Testis (tissue), 3 donors: ENCODE results near the gene TTC31. TPM values are rescaled to one million over a fixed set of nuclear protein-coding genes. Genes with fewer than 3 reads are reported as not detected.

ENCODE experiments used
- DNase-seq: peaks from one replicate; pipeline ENCODE4 v3.0.0-alpha.2; 2019
- H3K27ac ChIP-seq, 2 donors: fragments of 200-600 bp; sonication (generic); one replicate each; pipeline ENCODE4 v1.5.1; 2019
- H3K27me3 ChIP-seq: fragments of 200-600 bp; sonication (generic); one replicate; pipeline ENCODE4 v1.5.1; 2019
- H3K36me3 ChIP-seq: fragments of 200-600 bp; sonication (generic); one replicate; pipeline ENCODE4 v1.5.1; 2017; ENCODE audit warnings: low read depth; ENCODE audit errors: missing control alignments
- H3K4me1 ChIP-seq: fragments of 200-600 bp; sonication (generic); one replicate; pipeline ENCODE4 v1.5.1; 2019
- H3K4me3 ChIP-seq, 2 donors: fragments of 200-600 bp; sonication (generic); one replicate each; pipeline ENCODE4 v1.5.1; 2017 to 2019
- H3K9me3 ChIP-seq: fragments of 200-600 bp; sonication (generic); one replicate; pipeline ENCODE4 v1.5.1; 2017
- CTCF ChIP-seq, 3 experiments: fragments of 450-650 bp in 2 of 3; fragments of 200-600 bp in 1 of 3; sonication (generic) in 1 of 3; IDR thresholded peaks; one replicate each; pipeline ENCODE4 v1.5.1; 2016 to 2019; ENCODE audit warnings: antibody characterized with exemption in 3 of 3, mild to moderate bottlenecking in 2 of 3, moderate library complexity in 1 of 3
- POLR2A ChIP-seq: fragments of 450-650 bp; IDR thresholded peaks from one replicate; pipeline ENCODE4 v1.6.1; 2017; ENCODE audit warnings: antibody characterized with exemption, mild to moderate bottlenecking, moderate library complexity
- WGBS, 2 donors: methylation state at CpG; one replicate each; pipeline ENCODE4 v1.1.5; 2018; 5-methylcytosine and 5-hydroxymethylcytosine counted together
- intact Hi-C: fragments of 100-400 bp; cut with DNase I; formaldehyde crosslinking; loops from one replicate; pipeline ENCODE4 v1.15.1; 2023; ENCODE audit warnings: low total_unique reads
- polyA plus RNA-seq: library from polyadenylated mRNA; stranded (reverse); fragments of 350-450 nt; fragmentation: Illumina TruSeq; extraction: RNeasy Lipid Tissue Mini Kit (QIAGEN cat#74804); gene quantifications from one replicate; pipeline ENCODE4 v1.2.3, GENCODE V29; 2014; ENCODE audit warnings: low read depth, low replicate concordance; ENCODE audit not compliant: insufficient read depth
- total RNA-seq, 2 donors: library from RNA; depleted of rRNA; stranded (reverse); fragments of >200 nt; gene quantifications; one replicate each; pipeline ENCODE4 v1.2.3, GENCODE V29; 2016

TTC31 gene
- total and polyA plus RNA-seq, 3 donors from 2014 or later = 19.6 to 36.2 (median 30.1) TPM

- TF ChIP-seq CTCF (IDR thresholded peaks at IDR 0.05) (no peak), POLR2A (no peak)
- H3K9me3 ChIP-seq = no peaks in the 10 kb centered on the region
- WGBS, 2 donors = 74 to 83% methylated on average over 2 of the region's 2 CpGs
- no peaks in the 10 kb centered on the region for H3K4me1 ChIP-seq
- DNase-seq = no peak
- intact Hi-C loops = no loop called here
- H3K27ac ChIP-seq = no peak overlapping the region
- H3K36me3 ChIP-seq = no peaks in the 10 kb centered on the region
- no peak overlapping the region for H3K4me3 ChIP-seq
- no peaks in the 10 kb centered on the region for H3K27me3 ChIP-seq
Measured at GRCh38 chr2:74448771-74449170, 34.1 kb upstream of the TTC31 start.

GRCh38 chr2:74450570-74451190, 32.2 kb upstream of the TTC31 start:
- DNase-seq = no peak
- 72 to 85% methylated on average over 3 of the region's 3 CpGs for WGBS, 2 donors
- Histone ChIP-seq H3K9me3 (no peaks in the 10 kb centered on the region), H3K4me1 (peaks cover 6% of the 10 kb centered on the region), H3K4me3 (no peak overlapping the region), H3K27me3 (no peaks in the 10 kb centered on the region), H3K36me3 (no peaks in the 10 kb centered on the region), H3K27ac (no peak overlapping the region)
- TF ChIP-seq CTCF (IDR thresholded peaks at IDR 0.05) (no peak), POLR2A (no peak)
- intact Hi-C loops = no loop called here

GRCh38 chr2:74454654-74455511, 28.0 kb upstream of the TTC31 start, which contains the start of gene INO80B:
INO80B (plus strand) TSS chr2:74455087; CDS start chr2:74455117, 30 bp downstream.
- Histone ChIP-seq H3K27ac (peak within 1 kb of the TSS in 1 of 2 donors; percentile 54), H3K4me3 (peak within 1 kb of the TSS; percentile 58 to 72), H3K9me3 (no peaks in the 10 kb centered on the region), H3K36me3 (no peaks in the 10 kb centered on the region), H3K4me1 (peaks cover 24% of the 10 kb centered on the region), H3K27me3 (no peaks in the 10 kb centered on the region)
- intact Hi-C loops = no loop called here
- peak; percentile 97 for DNase-seq
- WGBS, 2 donors = 0 to 1% methylated on average over 26 to 40 of the region's 40 CpGs
- TF ChIP-seq POLR2A (no peak), CTCF (IDR thresholded peaks at IDR 0.05) (peak in 1 of 3 experiments; percentile 3)

- 0 to 1% methylated on average over 25 to 27 of the region's 27 CpGs for WGBS, 2 donors
- intact Hi-C loops = no loop called here
- H3K4me1 ChIP-seq = peaks cover 24% of the 10 kb centered on the region
- H3K27ac ChIP-seq = peak overlapping the region; percentile 93 to 99
- H3K9me3 ChIP-seq = no peaks in the 10 kb centered on the region
- TF ChIP-seq POLR2A (no peak), CTCF (IDR thresholded peaks at IDR 0.05) (no peak)
- no peaks in the 10 kb centered on the region for H3K27me3 ChIP-seq
- peak overlapping the region; percentile 68 to 75 for H3K4me3 ChIP-seq
- no peaks in the 10 kb centered on the region for H3K36me3 ChIP-seq
- peak; percentile 32 for DNase-seq
Measured at GRCh38 chr2:74457129-74457548, 25.7 kb upstream of the TTC31 start.
